ENCODE measurements around the gene SLC35G4.
"Not testable (repeated sequence)": the region's sequence is repeated elsewhere in the genome, so short reads cannot be mapped to it uniquely, and the experiment has no call there.

SLC35G4 gene

GRCh38 chr18:11614981-11615380 lies 5.6 kb downstream of the SLC35G4 start:
- DNase-seq: not testable (repeated sequence)

GRCh38 chr18:11647310-11647709 lies 37.9 kb downstream of the SLC35G4 start:
- DNase-seq: not testable (repeated sequence)

DNA sequence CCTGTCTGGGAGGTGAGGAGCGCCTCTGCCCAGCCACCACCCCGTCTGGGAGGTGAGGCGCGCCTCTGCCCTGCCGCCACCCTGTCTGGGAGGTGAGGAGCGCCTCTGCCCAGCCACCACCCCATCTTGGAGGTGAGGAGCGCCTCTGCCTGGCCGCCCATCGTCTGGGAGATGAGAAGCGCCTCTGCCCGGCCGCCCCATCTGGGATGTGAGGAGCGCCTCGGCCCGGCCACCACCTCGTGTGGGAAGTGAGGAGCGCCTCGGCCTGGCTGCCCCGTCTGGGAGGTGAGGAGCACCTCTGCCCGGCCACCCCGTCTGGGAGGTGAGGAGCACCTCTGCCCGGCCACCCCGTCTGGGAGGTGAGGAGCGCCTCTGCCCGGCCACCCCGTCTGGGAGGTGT lies 38.4 kb downstream of the SLC35G4 start:
- DNase-seq: not testable (repeated sequence)

GRCh38 chr18:11649839-11650238 lies 40.4 kb downstream of the SLC35G4 start:
- DNase-seq: no peak

DNA sequence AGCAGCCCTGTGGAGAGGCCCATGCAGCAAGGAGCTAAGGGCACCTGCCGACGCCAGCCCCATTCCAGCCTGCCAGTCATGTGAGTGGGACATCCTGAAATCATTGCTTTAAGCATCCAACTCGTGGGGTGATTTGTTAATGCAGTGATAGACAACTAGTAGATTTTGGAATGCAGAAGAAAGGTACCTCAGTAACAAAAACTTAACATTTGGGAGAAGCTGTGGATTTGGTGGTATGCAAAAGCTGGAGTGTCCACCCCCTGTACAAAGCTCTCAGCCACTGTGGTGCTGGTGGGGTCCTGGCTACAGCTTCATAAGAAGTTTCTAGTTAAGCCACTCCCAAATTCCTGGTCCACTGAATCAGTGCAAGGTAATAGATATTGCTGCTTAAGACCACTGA lies 42.5 kb downstream of the SLC35G4 start:
- DNase-seq: no peak

- no peak for DNase-seq
Measured at GRCh38 chr18:11653521-11653920, 44.1 kb downstream of the SLC35G4 start.

DNA sequence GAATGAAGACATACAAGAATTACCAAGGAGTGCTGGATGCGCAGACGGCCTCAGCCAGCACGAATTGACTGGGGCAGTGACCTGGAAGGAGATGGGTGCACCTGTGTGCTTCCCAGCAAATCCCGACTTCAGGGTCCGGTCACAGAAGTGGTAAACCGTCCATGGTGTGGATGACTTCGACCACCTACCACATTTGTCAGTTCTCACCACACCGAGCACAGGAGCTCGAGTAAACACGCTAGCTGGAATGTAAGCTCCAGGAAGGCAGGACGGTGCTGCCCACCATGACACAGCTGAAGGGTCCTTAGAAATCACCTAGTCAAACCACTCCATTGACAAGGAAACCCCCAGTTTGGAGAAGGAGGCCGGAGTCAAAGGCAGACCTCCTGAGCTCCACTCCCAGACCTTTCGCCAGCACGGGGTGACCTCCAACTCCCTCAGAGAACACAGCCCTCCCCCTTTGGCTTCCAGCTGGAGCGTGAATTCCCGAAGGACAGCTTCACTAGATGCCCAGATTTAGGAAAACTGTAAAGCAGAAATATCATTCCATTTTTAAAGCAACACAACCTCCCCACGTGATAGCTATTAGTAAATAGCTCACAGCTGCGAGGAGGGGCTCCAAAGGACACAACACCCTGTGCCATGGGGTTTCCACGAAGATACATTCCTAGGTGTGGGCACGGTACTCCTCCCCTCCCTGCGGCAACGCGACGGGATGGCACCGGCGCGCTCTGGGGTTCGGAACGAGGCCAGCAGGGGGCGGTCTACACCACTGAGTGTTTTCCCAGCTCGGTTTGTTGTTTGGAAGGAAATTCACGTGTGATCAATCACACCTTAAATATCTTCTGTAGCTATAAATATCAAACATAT lies 45.6 kb downstream of the SLC35G4 start:
- DNase-seq: no peak

DNA sequence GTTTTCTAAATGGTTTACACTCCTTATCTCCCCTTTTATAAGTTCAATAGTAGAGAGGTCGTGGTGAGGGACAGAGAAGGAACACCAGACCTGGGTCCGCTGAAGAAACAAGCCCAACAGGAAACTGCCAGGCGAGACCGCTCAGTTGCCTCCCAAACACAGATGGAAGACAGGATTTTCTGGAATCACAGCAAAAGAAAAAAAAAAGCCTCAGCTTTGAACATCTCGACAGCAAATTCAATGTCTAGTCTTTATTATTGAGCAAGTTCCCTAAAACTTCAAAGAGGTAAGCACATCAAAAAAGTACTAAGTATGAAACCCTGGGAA lies 46.2 kb downstream of the SLC35G4 start:
- no peak for DNase-seq

GRCh38 chr18:11657152-11657551 lies 47.8 kb downstream of the SLC35G4 start:
- no peak for DNase-seq

- DNase-seq: no peak
Measured at GRCh38 chr18:11657554-11657953, 48.2 kb downstream of the SLC35G4 start.

GRCh38 chr18:11658019-11658418 lies 48.6 kb downstream of the SLC35G4 start:
- no peak for DNase-seq

GRCh38 chr18:11658989-11659388 lies 49.6 kb downstream of the SLC35G4 start:
- DNase-seq: no peak
